ENCODE data around the gene DUSP9. TPM values are rescaled to one million over a fixed set of nuclear protein-coding genes. Genes with fewer than 3 reads are reported as not detected.
"Not testable (repeated sequence)": the region's sequence is repeated elsewhere in the genome, so short reads cannot be mapped to it uniquely, and the experiment has no call there.

Gene DUSP9
- total RNA-seq, 1 experiment from 2014 or later: 0.92 TPM

DNA sequence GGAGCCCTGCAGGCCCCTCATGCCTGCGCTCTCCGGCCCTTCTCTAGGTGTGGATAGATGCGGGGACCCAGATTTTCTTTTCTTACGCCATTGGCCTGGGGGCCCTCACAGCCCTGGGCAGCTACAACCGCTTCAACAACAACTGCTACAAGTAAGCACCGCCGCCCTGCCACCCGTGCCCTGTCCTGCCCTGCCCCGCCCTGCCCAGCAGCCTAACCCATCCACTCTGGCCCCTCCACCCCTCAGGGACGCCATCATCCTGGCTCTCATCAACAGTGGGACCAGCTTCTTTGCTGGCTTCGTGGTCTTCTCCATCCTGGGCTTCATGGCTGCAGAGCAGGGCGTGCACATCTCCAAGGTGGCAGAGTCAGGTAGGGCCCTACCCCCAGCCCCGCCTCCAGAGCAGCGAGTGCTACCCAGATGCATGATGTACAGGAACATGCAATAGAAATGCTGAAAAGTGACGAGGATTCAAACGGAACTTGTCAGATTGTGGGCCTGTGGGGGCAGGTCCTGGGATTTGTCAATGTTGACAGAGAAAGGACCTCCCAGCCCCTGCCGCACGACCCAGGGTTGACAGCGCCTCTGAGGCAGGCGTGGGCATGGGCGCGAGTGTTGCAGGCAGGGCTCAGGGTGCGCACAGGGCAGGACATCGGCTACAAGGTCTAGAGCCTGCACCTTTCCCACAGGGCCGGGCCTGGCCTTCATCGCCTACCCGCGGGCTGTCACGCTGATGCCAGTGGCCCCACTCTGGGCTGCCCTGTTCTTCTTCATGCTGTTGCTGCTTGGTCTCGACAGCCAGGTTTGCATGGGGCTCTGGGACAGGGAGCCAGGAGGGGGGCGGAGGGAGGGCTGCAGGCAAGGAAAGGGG is 46.4 kb downstream of the DUSP9 start:
- no TSS peak for BruUV-seq (replicated peaks)
- Histone ChIP-seq H3K27ac (ENCODE audit: low read depth, low read length, poor library complexity, severe bottlenecking) (no peak overlapping the region), H3K9me3 (ENCODE audit: low read depth, low read length, poor library complexity, severe bottlenecking) (no peaks in the 10 kb centered on the region), H3K27me3 (replicated peaks; ENCODE audit: insufficient read depth, low read depth, low read length, poor library complexity) (no peaks in the 10 kb centered on the region), H3K4me1 (ENCODE audit: insufficient read depth, low read length, poor library complexity, severe bottlenecking) (no peaks in the 10 kb centered on the region), H3K4me3 (ENCODE audit: low read depth, low read length, poor library complexity, severe bottlenecking) (no peak overlapping the region), H3K36me3 (ENCODE audit: insufficient read depth, low read length, poor library complexity, severe bottlenecking) (no peaks in the 10 kb centered on the region)
- TF ChIP-seq CTCF (conservative IDR thresholded peaks at IDR 0.05; ENCODE audit: low read depth, low read length): no peak
- POLR2A ChIA-PET (ENCODE audit: low non-redundant PET): no interaction called here
- intact Hi-C loops (cut with micrococcal nuclease; ENCODE audit: unreplicated experiment): no loop called here
- DNase-seq (ENCODE audit: low spot score): no peak
- CTCF ChIA-PET: no interaction called here

DNA sequence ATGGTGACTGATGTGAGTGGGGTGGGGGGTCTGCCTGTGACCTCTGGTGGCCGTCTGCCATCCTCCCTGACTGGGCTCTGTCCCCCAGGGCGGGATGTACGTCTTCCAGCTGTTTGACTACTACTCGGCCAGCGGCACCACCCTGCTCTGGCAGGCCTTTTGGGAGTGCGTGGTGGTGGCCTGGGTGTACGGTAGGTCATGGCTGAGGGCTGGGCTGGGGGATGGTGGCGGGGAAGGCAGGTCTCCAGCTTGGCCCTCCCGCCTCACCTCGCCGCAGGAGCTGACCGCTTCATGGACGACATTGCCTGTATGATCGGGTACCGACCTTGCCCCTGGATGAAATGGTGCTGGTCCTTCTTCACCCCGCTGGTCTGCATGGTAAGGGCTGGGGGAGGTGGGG is 47.3 kb downstream of the DUSP9 start:
- H3K4me1 ChIP-seq (ENCODE audit: insufficient read depth, low read length, poor library complexity, severe bottlenecking); H3K36me3 ChIP-seq (ENCODE audit: insufficient read depth, low read length, poor library complexity, severe bottlenecking); CTCF ChIA-PET; H3K9me3 ChIP-seq (ENCODE audit: low read depth, low read length, poor library complexity, severe bottlenecking); intact Hi-C loops (cut with micrococcal nuclease; ENCODE audit: unreplicated experiment); H3K4me3 ChIP-seq (ENCODE audit: low read depth, low read length, poor library complexity, severe bottlenecking); DNase-seq (ENCODE audit: low spot score); POLR2A ChIA-PET (ENCODE audit: low non-redundant PET); H3K27ac ChIP-seq (ENCODE audit: low read depth, low read length, poor library complexity, severe bottlenecking); BruUV-seq (replicated peaks); H3K27me3 ChIP-seq (replicated peaks; ENCODE audit: insufficient read depth, low read depth, low read length, poor library complexity): not testable (repeated sequence)

DNA sequence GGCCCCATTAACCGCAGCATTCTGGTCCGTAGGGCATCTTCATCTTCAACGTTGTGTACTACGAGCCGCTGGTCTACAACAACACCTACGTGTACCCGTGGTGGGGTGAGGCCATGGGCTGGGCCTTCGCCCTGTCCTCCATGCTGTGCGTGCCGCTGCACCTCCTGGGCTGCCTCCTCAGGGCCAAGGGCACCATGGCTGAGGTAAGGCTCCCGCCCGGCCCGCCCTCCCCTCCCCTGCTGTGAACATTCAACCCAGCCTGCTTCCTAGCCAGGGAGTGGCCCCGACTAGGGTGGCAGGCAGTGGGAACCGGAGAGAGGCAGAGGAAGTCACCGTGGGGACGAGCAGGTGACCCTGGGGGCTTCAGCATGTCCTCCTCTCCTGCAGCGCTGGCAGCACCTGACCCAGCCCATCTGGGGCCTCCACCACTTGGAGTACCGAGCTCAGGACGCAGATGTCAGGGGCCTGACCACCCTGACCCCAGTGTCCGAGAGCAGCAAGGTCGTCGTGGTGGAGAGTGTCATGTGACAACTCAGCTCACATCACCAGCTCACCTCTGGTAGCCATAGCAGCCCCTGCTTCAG is 47.8 kb downstream of the DUSP9 start:
- no peak for TF ChIP-seq EZH2 (IDR thresholded peaks at IDR 0.05; ENCODE audit: borderline replicate concordance, low read depth, low read length, poor library complexity, severe bottlenecking)
- TF ChIP-seq CTCF (conservative IDR thresholded peaks at IDR 0.05; ENCODE audit: low read depth, low read length): no peak
- intact Hi-C loops (cut with micrococcal nuclease; ENCODE audit: unreplicated experiment): no loop called here
- Histone ChIP-seq H3K4me3 (ENCODE audit: low read depth, low read length, poor library complexity, severe bottlenecking) (no peak overlapping the region), H3K9me3 (ENCODE audit: low read depth, low read length, poor library complexity, severe bottlenecking) (no peaks in the 10 kb centered on the region), H3K27me3 (replicated peaks; ENCODE audit: insufficient read depth, low read depth, low read length, poor library complexity) (no peaks in the 10 kb centered on the region), H3K36me3 (ENCODE audit: insufficient read depth, low read length, poor library complexity, severe bottlenecking) (no peaks in the 10 kb centered on the region), H3K4me1 (ENCODE audit: insufficient read depth, low read length, poor library complexity, severe bottlenecking) (no peaks in the 10 kb centered on the region), H3K27ac (ENCODE audit: low read depth, low read length, poor library complexity, severe bottlenecking) (no peak overlapping the region)
- ChIA-PET CTCF (no interaction called here), POLR2A (ENCODE audit: low non-redundant PET) (no interaction called here)
- no TSS peak for BruUV-seq (replicated peaks)
- no peak for DNase-seq (ENCODE audit: low spot score)

DNA sequence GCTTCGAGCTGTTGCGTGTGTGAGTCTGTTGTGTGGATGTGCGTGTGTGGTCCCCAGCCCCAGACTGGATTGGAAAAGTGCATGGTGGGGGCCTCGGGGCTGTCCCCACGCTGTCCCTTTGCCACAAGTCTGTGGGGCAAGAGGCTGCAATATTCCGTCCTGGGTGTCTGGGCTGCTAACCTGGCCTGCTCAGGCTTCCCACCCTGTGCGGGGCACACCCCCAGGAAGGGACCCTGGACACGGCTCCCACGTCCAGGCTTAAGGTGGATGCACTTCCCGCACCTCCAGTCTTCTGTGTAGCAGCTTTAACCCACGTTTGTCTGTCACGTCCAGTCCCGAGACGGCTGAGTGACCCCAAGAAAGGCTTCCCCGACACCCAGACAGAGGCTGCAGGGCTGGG is 49.1 kb downstream of the DUSP9 start:
- intact Hi-C loops (cut with micrococcal nuclease; ENCODE audit: unreplicated experiment): no loop called here
- no peak for DNase-seq (ENCODE audit: low spot score)
- TF ChIP-seq CTCF (conservative IDR thresholded peaks at IDR 0.05; ENCODE audit: low read depth, low read length) (no peak), EZH2 (IDR thresholded peaks at IDR 0.05; ENCODE audit: borderline replicate concordance, low read depth, low read length, poor library complexity, severe bottlenecking) (no peak)
- H3K4me3 ChIP-seq (ENCODE audit: low read depth, low read length, poor library complexity, severe bottlenecking): no peak overlapping the region
- no TSS peak for BruUV-seq (replicated peaks)
- no peaks in the 10 kb centered on the region for H3K27me3 ChIP-seq (replicated peaks; ENCODE audit: insufficient read depth, low read depth, low read length, poor library complexity)
- no peaks in the 10 kb centered on the region for H3K9me3 ChIP-seq (ENCODE audit: low read depth, low read length, poor library complexity, severe bottlenecking)
- CTCF ChIA-PET: interaction anchor here (0.6 kb wide), 1 partner anchor 27 kb away, joined by 3 read pairs; no protein-coding TSS in a partner anchor
- no peak overlapping the region for H3K27ac ChIP-seq (ENCODE audit: low read depth, low read length, poor library complexity, severe bottlenecking)
- POLR2A ChIA-PET (ENCODE audit: low non-redundant PET): no interaction called here
- H3K36me3 ChIP-seq (ENCODE audit: insufficient read depth, low read length, poor library complexity, severe bottlenecking): no peaks in the 10 kb centered on the region
- no peaks in the 10 kb centered on the region for H3K4me1 ChIP-seq (ENCODE audit: insufficient read depth, low read length, poor library complexity, severe bottlenecking)

- BruUV-seq (replicated peaks); CTCF ChIA-PET; H3K27me3 ChIP-seq (replicated peaks; ENCODE audit: insufficient read depth, low read depth, low read length, poor library complexity): not testable (repeated sequence)
Measured at GRCh38 chrX:153696538-153696937, 49.5 kb downstream of the DUSP9 start.

More at GRCh38 chrX:153696538-153696937, 49.5 kb downstream of the DUSP9 start:
- H3K4me3 ChIP-seq (ENCODE audit: low read depth, low read length, poor library complexity, severe bottlenecking); DNase-seq (ENCODE audit: low spot score); H3K27ac ChIP-seq (ENCODE audit: low read depth, low read length, poor library complexity, severe bottlenecking); POLR2A ChIA-PET (ENCODE audit: low non-redundant PET); H3K9me3 ChIP-seq (ENCODE audit: low read depth, low read length, poor library complexity, severe bottlenecking); H3K36me3 ChIP-seq (ENCODE audit: insufficient read depth, low read length, poor library complexity, severe bottlenecking); H3K4me1 ChIP-seq (ENCODE audit: insufficient read depth, low read length, poor library complexity, severe bottlenecking); intact Hi-C loops (cut with micrococcal nuclease; ENCODE audit: unreplicated experiment): not testable (repeated sequence)

Measured in A673 (cell line).